HL-60 (cell line): ENCODE measurements around the gene PIH1D1.

Source experiments
- DNase-seq, 2 experiments: peaks; one replicate each; pipeline ENCODE4 v3.0.0-alpha.2; 2010 to 2020; ENCODE audit warnings: low read depth in 1 of 2, low spot score in 1 of 2
- H3K27ac ChIP-seq: fragments of 250-450 bp; sonication (Bioruptor Pico); replicated peaks from 2 replicates; pipeline ENCODE4 v1.5.1; 2020; ENCODE audit warnings: mild to moderate bottlenecking, moderate library complexity
- H3K27me3 ChIP-seq: fragments of 250-450 bp; sonication (Bioruptor Pico); 2 replicates; pipeline ENCODE4 v1.5.1; 2021; ENCODE audit warnings: mild to moderate bottlenecking, moderate library complexity; ENCODE audit not compliant: insufficient read depth, poor library complexity, severe bottlenecking
- H3K4me3 ChIP-seq: replicated peaks from 2 replicates; pipeline ENCODE4 v1.5.1; 2011; ENCODE audit warnings: mild to moderate bottlenecking, control low read depth, low read length; ENCODE audit not compliant: insufficient read depth
- CTCF ChIP-seq: IDR thresholded peaks from one replicate; pipeline ENCODE4 v1.5.1; 2011; ENCODE audit warnings: low read length, control low read depth, inconsistent platforms; ENCODE audit not compliant: insufficient read depth
- GABPA ChIP-seq: IDR thresholded peaks from 2 replicates; pipeline ENCODE4 v1.6.1; 2012; ENCODE audit warnings: low read depth
- POLR2AphosphoS5 ChIP-seq: IDR thresholded peaks from 2 replicates; pipeline ENCODE4 v1.6.1; 2012; ENCODE audit warnings: low read depth
- SPI1 ChIP-seq: IDR thresholded peaks from 2 replicates; pipeline ENCODE4 v1.6.1; 2012; ENCODE audit warnings: low read depth, mild to moderate bottlenecking, borderline replicate concordance
- TF ChIP-seq, protein P1 (sequence below): IDR thresholded peaks from 2 replicates; pipeline ENCODE4 v1.6.1; 2012; ENCODE audit warnings: low read depth; ENCODE audit not compliant: insufficient replicate concordance

Gene PIH1D1

GRCh38 chr19:49490287-49491029 lies 38.8 kb upstream of the PIH1D1 start:
- Histone ChIP-seq H3K27me3 (no peaks in the 10 kb centered on the region), H3K4me3 (peak overlapping the region; percentile 67), H3K27ac (peak overlapping the region; percentile 98)
- DNase-seq = no peak
- TF ChIP-seq POLR2AphosphoS5 = peak; percentile 50
- TF ChIP-seq, protein P1, sequence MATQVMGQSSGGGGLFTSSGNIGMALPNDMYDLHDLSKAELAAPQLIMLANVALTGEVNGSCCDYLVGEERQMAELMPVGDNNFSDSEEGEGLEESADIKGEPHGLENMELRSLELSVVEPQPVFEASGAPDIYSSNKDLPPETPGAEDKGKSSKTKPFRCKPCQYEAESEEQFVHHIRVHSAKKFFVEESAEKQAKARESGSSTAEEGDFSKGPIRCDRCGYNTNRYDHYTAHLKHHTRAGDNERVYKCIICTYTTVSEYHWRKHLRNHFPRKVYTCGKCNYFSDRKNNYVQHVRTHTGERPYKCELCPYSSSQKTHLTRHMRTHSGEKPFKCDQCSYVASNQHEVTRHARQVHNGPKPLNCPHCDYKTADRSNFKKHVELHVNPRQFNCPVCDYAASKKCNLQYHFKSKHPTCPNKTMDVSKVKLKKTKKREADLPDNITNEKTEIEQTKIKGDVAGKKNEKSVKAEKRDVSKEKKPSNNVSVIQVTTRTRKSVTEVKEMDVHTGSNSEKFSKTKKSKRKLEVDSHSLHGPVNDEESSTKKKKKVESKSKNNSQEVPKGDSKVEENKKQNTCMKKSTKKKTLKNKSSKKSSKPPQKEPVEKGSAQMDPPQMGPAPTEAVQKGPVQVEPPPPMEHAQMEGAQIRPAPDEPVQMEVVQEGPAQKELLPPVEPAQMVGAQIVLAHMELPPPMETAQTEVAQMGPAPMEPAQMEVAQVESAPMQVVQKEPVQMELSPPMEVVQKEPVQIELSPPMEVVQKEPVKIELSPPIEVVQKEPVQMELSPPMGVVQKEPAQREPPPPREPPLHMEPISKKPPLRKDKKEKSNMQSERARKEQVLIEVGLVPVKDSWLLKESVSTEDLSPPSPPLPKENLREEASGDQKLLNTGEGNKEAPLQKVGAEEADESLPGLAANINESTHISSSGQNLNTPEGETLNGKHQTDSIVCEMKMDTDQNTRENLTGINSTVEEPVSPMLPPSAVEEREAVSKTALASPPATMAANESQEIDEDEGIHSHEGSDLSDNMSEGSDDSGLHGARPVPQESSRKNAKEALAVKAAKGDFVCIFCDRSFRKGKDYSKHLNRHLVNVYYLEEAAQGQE = no peak

DNA sequence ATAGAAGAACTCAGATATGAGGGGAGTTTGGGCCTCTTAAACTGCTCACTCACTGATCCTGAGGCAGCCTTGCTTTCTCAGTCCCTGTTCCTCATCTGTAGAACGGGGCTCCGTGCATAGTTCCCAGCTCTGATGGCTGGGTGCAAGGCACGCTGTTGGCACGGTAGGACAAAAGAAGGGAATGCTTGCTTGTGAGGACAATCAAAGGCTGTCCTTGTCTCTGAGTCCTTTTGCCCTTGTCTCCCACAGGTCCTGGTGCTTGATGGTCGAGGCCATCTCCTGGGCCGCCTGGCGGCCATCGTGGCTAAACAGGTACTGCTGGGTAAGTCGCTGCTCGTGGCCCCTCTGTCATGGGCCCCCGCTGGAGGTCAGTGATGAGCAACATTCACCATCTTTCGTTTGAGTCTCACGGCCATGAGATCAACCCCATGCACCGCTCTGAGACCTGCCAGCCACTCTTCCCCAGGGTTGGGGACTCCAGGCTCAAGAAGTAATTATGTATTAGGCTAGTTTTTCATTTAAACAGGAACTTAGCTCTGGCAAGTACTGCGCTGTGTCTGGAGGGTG lies 38.1 kb upstream of the PIH1D1 start:
- peak overlapping the region; percentile 98 for H3K27ac ChIP-seq
- no peaks in the 10 kb centered on the region for H3K27me3 ChIP-seq
- TF ChIP-seq CTCF = peak; percentile 60
- TF ChIP-seq, protein P1 = no peak
- no peak for TF ChIP-seq GABPA
- TF ChIP-seq SPI1 = no peak
- peak; percentile 73 for TF ChIP-seq POLR2AphosphoS5
- DNase-seq = peak in 1 of 2 experiments; percentile 67
- H3K4me3 ChIP-seq = peak overlapping the region; percentile 67

DNA sequence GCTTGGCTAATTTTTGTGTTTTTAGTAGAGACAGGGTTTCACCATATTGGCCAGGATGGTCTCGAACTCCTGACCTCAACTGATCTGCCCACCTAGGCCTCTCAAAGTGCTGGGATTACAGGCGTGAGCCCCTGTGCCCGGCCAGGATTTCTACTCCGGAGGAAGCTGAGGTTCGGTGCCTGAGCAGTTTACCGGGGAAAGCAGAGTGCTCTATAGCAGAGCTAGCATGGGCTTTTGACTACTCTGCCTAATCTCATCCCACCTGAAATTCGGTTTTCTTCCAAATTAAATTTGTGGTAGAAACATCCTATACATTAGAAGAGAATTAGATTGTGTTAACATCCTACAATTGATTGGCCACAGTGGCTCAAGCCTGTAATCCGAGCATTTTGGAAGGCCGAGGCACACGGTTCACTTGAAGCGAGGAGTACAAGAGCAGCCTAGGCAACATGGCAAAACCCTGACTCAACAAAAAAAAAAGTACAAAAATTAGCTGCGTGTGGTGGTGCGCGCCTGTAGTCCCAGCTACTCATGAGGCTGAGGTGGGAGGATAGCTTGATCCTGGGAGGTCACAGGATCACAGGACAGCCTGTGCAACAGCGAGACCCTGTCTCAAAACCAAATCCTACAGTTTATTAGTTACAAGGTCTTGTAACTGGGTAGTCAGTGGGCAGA lies 37.4 kb upstream of the PIH1D1 start:
- no peak for DNase-seq
- TF ChIP-seq POLR2AphosphoS5 = no peak; the same call in 1 of the 2 replicates
- TF ChIP-seq GABPA = no peak
- TF ChIP-seq CTCF = no peak
- TF ChIP-seq SPI1 = no peak
- TF ChIP-seq, protein P1 = no peak
- Histone ChIP-seq H3K27me3 (no peaks in the 10 kb centered on the region), H3K4me3 (peak overlapping the region; percentile 67), H3K27ac (peak overlapping the region; percentile 98)
